ENCODE results near the gene KLHL3.
A peak's percentile ranks its signal among the peaks of the same experiment; 100 is the strongest.

The KLHL3 gene

GRCh38 chr5:137714494-137714893 is 21.4 kb downstream of the KLHL3 start:
- in situ Hi-C loops (cut with MboI; ENCODE audit: low pct_unique_long_range_greater_than_20kb, low sequenced_read_pairs) = no loop called here
- DNase-seq = no peak

- in situ Hi-C loops (cut with MboI; ENCODE audit: low pct_unique_long_range_greater_than_20kb, low sequenced_read_pairs) = no loop called here
- no peak for DNase-seq
Observed at GRCh38 chr5:137712139-137712667, 23.7 kb downstream of the KLHL3 start.

GRCh38 chr5:137710086-137710485 is 25.8 kb downstream of the KLHL3 start:
- DNase-seq = no peak
- in situ Hi-C loops (cut with MboI; ENCODE audit: low pct_unique_long_range_greater_than_20kb, low sequenced_read_pairs) = no loop called here

GRCh38 chr5:137708796-137709559 is 26.9 kb downstream of the KLHL3 start:
- in situ Hi-C loops (cut with MboI; ENCODE audit: low pct_unique_long_range_greater_than_20kb, low sequenced_read_pairs) = no loop called here
- DNase-seq = no peak

- DNase-seq = no peak
- in situ Hi-C loops (cut with MboI; ENCODE audit: low pct_unique_long_range_greater_than_20kb, low sequenced_read_pairs) = no loop called here
Observed at GRCh38 chr5:137708062-137708461, 27.8 kb downstream of the KLHL3 start.

- no peak for DNase-seq
- in situ Hi-C loops (cut with MboI; ENCODE audit: low pct_unique_long_range_greater_than_20kb, low sequenced_read_pairs) = no loop called here
Observed at GRCh38 chr5:137706841-137707240, 29.0 kb downstream of the KLHL3 start.

GRCh38 chr5:137705106-137705505 is 30.8 kb downstream of the KLHL3 start:
- no peak for DNase-seq
- in situ Hi-C loops (cut with MboI; ENCODE audit: low pct_unique_long_range_greater_than_20kb, low sequenced_read_pairs) = no loop called here

GRCh38 chr5:137703565-137703964 is 32.3 kb downstream of the KLHL3 start:
- no peak for DNase-seq
- in situ Hi-C loops (cut with MboI; ENCODE audit: low pct_unique_long_range_greater_than_20kb, low sequenced_read_pairs) = no loop called here

- DNase-seq = no peak
- in situ Hi-C loops (cut with MboI; ENCODE audit: low pct_unique_long_range_greater_than_20kb, low sequenced_read_pairs) = no loop called here
Observed at GRCh38 chr5:137700282-137700680, 35.6 kb downstream of the KLHL3 start.

- no peak for DNase-seq
- in situ Hi-C loops (cut with MboI; ENCODE audit: low pct_unique_long_range_greater_than_20kb, low sequenced_read_pairs) = no loop called here
Observed at GRCh38 chr5:137699336-137700281, 36.3 kb downstream of the KLHL3 start.

GRCh38 chr5:137696481-137696880 is 39.4 kb downstream of the KLHL3 start:
- in situ Hi-C loops (cut with MboI; ENCODE audit: low pct_unique_long_range_greater_than_20kb, low sequenced_read_pairs) = no loop called here
- no peak for DNase-seq

- in situ Hi-C loops (cut with MboI; ENCODE audit: low pct_unique_long_range_greater_than_20kb, low sequenced_read_pairs) = no loop called here
- peak; percentile 76 for DNase-seq
Observed at GRCh38 chr5:137695651-137696428, 40.0 kb downstream of the KLHL3 start.

GRCh38 chr5:137693951-137694721 is 41.8 kb downstream of the KLHL3 start:
- no peak for DNase-seq
- in situ Hi-C loops (cut with MboI; ENCODE audit: low pct_unique_long_range_greater_than_20kb, low sequenced_read_pairs) = no loop called here

- in situ Hi-C loops (cut with MboI; ENCODE audit: low pct_unique_long_range_greater_than_20kb, low sequenced_read_pairs) = no loop called here
- DNase-seq = no peak
Observed at GRCh38 chr5:137693307-137693950, 42.5 kb downstream of the KLHL3 start.

- DNase-seq = no peak
- in situ Hi-C loops (cut with MboI; ENCODE audit: low pct_unique_long_range_greater_than_20kb, low sequenced_read_pairs) = no loop called here
Observed at GRCh38 chr5:137689306-137689705, 46.6 kb downstream of the KLHL3 start.

GRCh38 chr5:137688210-137688840 is 47.6 kb downstream of the KLHL3 start:
- peak; percentile 11 for DNase-seq
- in situ Hi-C loops (cut with MboI; ENCODE audit: low pct_unique_long_range_greater_than_20kb, low sequenced_read_pairs) = no loop called here

- in situ Hi-C loops (cut with MboI; ENCODE audit: low pct_unique_long_range_greater_than_20kb, low sequenced_read_pairs) = no loop called here
- peak; percentile 31 for DNase-seq
Observed at GRCh38 chr5:137684761-137685160, 51.1 kb downstream of the KLHL3 start.

- DNase-seq = no peak
- in situ Hi-C loops (cut with MboI; ENCODE audit: low pct_unique_long_range_greater_than_20kb, low sequenced_read_pairs) = no loop called here
Observed at GRCh38 chr5:137681191-137681590, 54.7 kb downstream of the KLHL3 start.

All from KBM-7 (cell line).